Mesenchymal stem cell (in vitro differentiated cells and primary cell): Measurements from ENCODE around the gene SLC35E1.

ENCODE experiments used
- DNase-seq: peaks from one replicate; pipeline ENCODE4 v3.0.0-alpha.2; 2013
- H2AFZ ChIP-seq: one replicate; pipeline ENCODE4 v1.6.1; 2013; ENCODE audit warnings: low read depth, mild to moderate bottlenecking, control low read depth, inconsistent platforms, low read length, moderate library complexity
- H2AK5ac ChIP-seq: 2 replicates; pipeline ENCODE4 v1.6.1; 2013; ENCODE audit warnings: low read length, moderate library complexity, mild to moderate bottlenecking, inconsistent platforms; ENCODE audit not compliant: severe bottlenecking
- H2BK120ac ChIP-seq: one replicate; pipeline ENCODE4 v1.6.1; 2013; ENCODE audit warnings: low read depth, mild to moderate bottlenecking, inconsistent platforms, low read length, moderate library complexity
- H2BK12ac ChIP-seq, 2 experiments: one replicate each; pipeline ENCODE4 v1.6.1; 2013; ENCODE audit warnings: inconsistent platforms in 2 of 2, low read length in 2 of 2, mild to moderate bottlenecking in 2 of 2, moderate library complexity in 2 of 2, control low read depth in 1 of 2
- H2BK15ac ChIP-seq: one replicate; pipeline ENCODE4 v1.6.1; 2013; ENCODE audit warnings: mild to moderate bottlenecking, low read depth, inconsistent platforms; ENCODE audit not compliant: poor library complexity, severe bottlenecking
- H2BK5ac ChIP-seq: 2 replicates; pipeline ENCODE4 v1.6.1; 2013; ENCODE audit warnings: low read depth, mild to moderate bottlenecking, low read length, control low read depth, inconsistent platforms; ENCODE audit not compliant: poor library complexity, severe bottlenecking
- H3K14ac ChIP-seq, 2 experiments: one replicate each; pipeline ENCODE4 v1.6.1; 2013; ENCODE audit warnings: inconsistent platforms in 2 of 2, low read length in 2 of 2, control low read depth in 1 of 2, mild to moderate bottlenecking in 1 of 2, moderate library complexity in 1 of 2
- H3K18ac ChIP-seq, 2 experiments: one replicate each; pipeline ENCODE4 v1.6.1; 2013; ENCODE audit warnings: inconsistent platforms in 2 of 2, low read length in 2 of 2, control low read depth in 1 of 2, low read depth in 1 of 2, mild to moderate bottlenecking in 1 of 2
- H3K23ac ChIP-seq, 2 experiments: one replicate each; pipeline ENCODE4 v1.6.1; 2013; ENCODE audit warnings: inconsistent platforms in 2 of 2, low read length in 2 of 2, mild to moderate bottlenecking in 2 of 2, moderate library complexity in 2 of 2, control low read depth in 1 of 2
- H3K27ac ChIP-seq: 2 replicates; pipeline ENCODE4 v1.5.1; 2013; ENCODE audit warnings: mild to moderate bottlenecking, moderate library complexity, low read length, control low read depth, inconsistent platforms; ENCODE audit not compliant: poor library complexity, severe bottlenecking
- H3K27me3 ChIP-seq, 2 experiments: 2 replicates each; pipeline versions ENCODE4 v1.6.1 to v1.7.0; 2013; ENCODE audit warnings: low read length in 2 of 2, mild to moderate bottlenecking in 2 of 2, moderate library complexity in 2 of 2, control low read depth in 1 of 2, inconsistent platforms in 1 of 2; ENCODE audit not compliant: control insufficient read depth in 1 of 2, insufficient read depth in 1 of 2
- H3K36me3 ChIP-seq, 2 experiments: 2 replicates each; pipeline versions ENCODE4 v1.6.1 to v1.7.0; 2013; ENCODE audit warnings: low read length in 2 of 2, control low read depth in 1 of 2, inconsistent platforms in 1 of 2, low read depth in 1 of 2, mild to moderate bottlenecking in 1 of 2; ENCODE audit not compliant: insufficient read depth in 2 of 2, control insufficient read depth in 1 of 2
- H3K4ac ChIP-seq, 2 experiments: one replicate each; pipeline ENCODE4 v1.6.1; 2013; ENCODE audit warnings: inconsistent platforms in 2 of 2, low read length in 2 of 2, mild to moderate bottlenecking in 2 of 2, moderate library complexity in 2 of 2, control low read depth in 1 of 2, low read depth in 1 of 2
- H3K4me1 ChIP-seq: 2 replicates; pipeline ENCODE4 v1.6.1; 2013; ENCODE audit warnings: low read depth, low read length, control low read depth; ENCODE audit not compliant: control insufficient read depth, insufficient read depth
- H3K4me2 ChIP-seq: 2 replicates; pipeline ENCODE4 v1.6.1; 2013; ENCODE audit warnings: low read length, mild to moderate bottlenecking, inconsistent platforms; ENCODE audit not compliant: poor library complexity, severe bottlenecking
- H3K4me3 ChIP-seq, 2 experiments: 2 replicates each; pipeline versions ENCODE4 v1.5.1 to v1.7.0; 2013; ENCODE audit warnings: low read length in 2 of 2, mild to moderate bottlenecking in 2 of 2, control low read depth in 1 of 2, low read depth in 1 of 2; ENCODE audit not compliant: insufficient read depth in 1 of 2
- H3K79me1 ChIP-seq: replicated peaks from 2 replicates; pipeline ENCODE4 v1.6.1; 2013; ENCODE audit warnings: mild to moderate bottlenecking, control low read depth, low read length, inconsistent platforms; ENCODE audit not compliant: poor library complexity, severe bottlenecking
- H3K9ac ChIP-seq: 2 replicates; pipeline ENCODE4 v1.7.0; 2013; ENCODE audit warnings: mild to moderate bottlenecking, low read length, moderate library complexity
- H3K9me3 ChIP-seq: 2 replicates; pipeline ENCODE4 v1.7.0; 2013; ENCODE audit warnings: mild to moderate bottlenecking, low read length; ENCODE audit not compliant: control insufficient read depth
- H4K8ac ChIP-seq: one replicate; pipeline ENCODE4 v1.6.1; 2013; ENCODE audit warnings: inconsistent platforms, mild to moderate bottlenecking, low read length, moderate library complexity
- H4K91ac ChIP-seq: one replicate; pipeline ENCODE4 v1.6.1; 2013; ENCODE audit warnings: mild to moderate bottlenecking, low read length, inconsistent platforms
- WGBS: methylation state at CpG from one replicate; pipeline ENCODE4 v1.1.7; 2013; ENCODE audit warnings: mixed read lengths; 5-methylcytosine and 5-hydroxymethylcytosine counted together

The SLC35E1 gene

GRCh38 chr19:16520074-16520973 lies 51.9 kb downstream of the SLC35E1 start:
- H2BK5ac ChIP-seq, result no peak overlapping the region
- no peak overlapping the region for H3K4ac ChIP-seq
- H3K23ac ChIP-seq, result no peak overlapping the region
- H3K9ac ChIP-seq, result no peak overlapping the region
- H3K79me1 ChIP-seq, result peaks cover 39% of the 10 kb centered on the region
- H4K8ac ChIP-seq, result no peak overlapping the region
- H3K36me3 ChIP-seq, result peaks cover 86 to 93% of the 10 kb centered on the region in 2 experiments
- no peaks in the 10 kb centered on the region for H3K9me3 ChIP-seq
- no peak for DNase-seq
- H3K27ac ChIP-seq, result no peak overlapping the region
- H2BK15ac ChIP-seq, result no peak overlapping the region
- 97% methylated on average over 45 of the region's 45 CpGs for WGBS
- no peak overlapping the region for H2AK5ac ChIP-seq
- no peak overlapping the region for H3K14ac ChIP-seq
- no peak overlapping the region for H3K4me3 ChIP-seq
- H2AFZ ChIP-seq, result no peak overlapping the region
- no peak overlapping the region for H3K18ac ChIP-seq
- H2BK120ac ChIP-seq, result no peak overlapping the region
- H4K91ac ChIP-seq, result no peak overlapping the region
- H3K4me1 ChIP-seq, result no peaks in the 10 kb centered on the region
- H3K4me2 ChIP-seq, result no peak overlapping the region
- no peaks in the 10 kb centered on the region for H3K27me3 ChIP-seq
- no peak overlapping the region for H2BK12ac ChIP-seq

- WGBS, result 97% methylated on average over 19 of the region's 24 CpGs
- Histone ChIP-seq H2BK15ac (no peak overlapping the region), H3K4ac (no peak overlapping the region), H3K4me3 (no peak overlapping the region), H2BK5ac (no peak overlapping the region), H3K79me1 (peaks cover 34% of the 10 kb centered on the region), H2BK120ac (no peak overlapping the region), H3K14ac (no peak overlapping the region), H3K9me3 (no peaks in the 10 kb centered on the region), H3K23ac (no peak overlapping the region), H3K18ac (no peak overlapping the region), H2BK12ac (no peak overlapping the region), H3K36me3 (peaks cover 83 to 86% of the 10 kb centered on the region in 2 experiments), H4K91ac (no peak overlapping the region), H3K27me3 (no peaks in the 10 kb centered on the region), H2AFZ (no peak overlapping the region), H3K27ac (no peak overlapping the region), H3K4me1 (no peaks in the 10 kb centered on the region), H2AK5ac (no peak overlapping the region), H3K9ac (no peak overlapping the region), H3K4me2 (no peak overlapping the region), H4K8ac (no peak overlapping the region)
- no peak for DNase-seq
Measured at GRCh38 chr19:16519230-16519687, 53.0 kb downstream of the SLC35E1 start.

- no peak overlapping the region for H2AFZ ChIP-seq
- H3K4me1 ChIP-seq, result no peaks in the 10 kb centered on the region
- H3K4ac ChIP-seq, result no peak overlapping the region
- H3K27ac ChIP-seq, result no peak overlapping the region
- no peak overlapping the region for H4K91ac ChIP-seq
- 97% methylated on average over 33 of the region's 33 CpGs for WGBS
- H3K27me3 ChIP-seq, result no peaks in the 10 kb centered on the region
- no peak overlapping the region for H2BK15ac ChIP-seq
- H3K36me3 ChIP-seq, result peaks cover 78 to 84% of the 10 kb centered on the region in 2 experiments
- H3K4me2 ChIP-seq, result no peak overlapping the region
- no peak overlapping the region for H3K9ac ChIP-seq
- no peak for DNase-seq
- no peak overlapping the region for H4K8ac ChIP-seq
- H2AK5ac ChIP-seq, result no peak overlapping the region
- no peak overlapping the region for H3K4me3 ChIP-seq
- H3K79me1 ChIP-seq, result peaks cover 35% of the 10 kb centered on the region
- no peak overlapping the region for H2BK120ac ChIP-seq
- no peak overlapping the region for H3K23ac ChIP-seq
- H3K9me3 ChIP-seq, result no peaks in the 10 kb centered on the region
- H2BK12ac ChIP-seq, result no peak overlapping the region
- H2BK5ac ChIP-seq, result no peak overlapping the region
- H3K14ac ChIP-seq, result no peak overlapping the region
- H3K18ac ChIP-seq, result no peak overlapping the region
Measured at GRCh38 chr19:16518483-16519229, 53.6 kb downstream of the SLC35E1 start.

GRCh38 chr19:16518061-16518460 lies 54.2 kb downstream of the SLC35E1 start:
- DNase-seq, result no peak
- no peak overlapping the region for H3K23ac ChIP-seq
- H3K4ac ChIP-seq, result no peak overlapping the region
- H3K27ac ChIP-seq, result no peak overlapping the region
- no peaks in the 10 kb centered on the region for H3K9me3 ChIP-seq
- no peak overlapping the region for H2BK5ac ChIP-seq
- H3K4me3 ChIP-seq, result no peak overlapping the region
- WGBS, result 96% methylated on average over 14 of the region's 14 CpGs
- H2AK5ac ChIP-seq, result no peak overlapping the region
- no peak overlapping the region for H3K18ac ChIP-seq
- H3K4me2 ChIP-seq, result no peak overlapping the region
- H2AFZ ChIP-seq, result no peak overlapping the region
- H2BK15ac ChIP-seq, result no peak overlapping the region
- peaks cover 33% of the 10 kb centered on the region for H3K79me1 ChIP-seq
- no peak overlapping the region for H2BK120ac ChIP-seq
- no peak overlapping the region for H4K8ac ChIP-seq
- peaks cover 73 to 83% of the 10 kb centered on the region in 2 experiments for H3K36me3 ChIP-seq
- no peaks in the 10 kb centered on the region for H3K27me3 ChIP-seq
- no peak overlapping the region for H3K9ac ChIP-seq
- no peak overlapping the region for H4K91ac ChIP-seq
- H3K4me1 ChIP-seq, result no peaks in the 10 kb centered on the region
- H3K14ac ChIP-seq, result no peak overlapping the region
- H2BK12ac ChIP-seq, result no peak overlapping the region
